Measurements from ENCODE around the gene DNAJB2. TPM values are rescaled to one million over a fixed set of nuclear protein-coding genes. Genes with fewer than 3 reads are reported as not detected.

DNAJB2 gene
- total and polyA plus RNA-seq, 2 of the 8 experiments (the other 6 are each of a cell fraction or from before 2014, with no cell fraction given), result 21.0 to 26.3 TPM

DNA sequence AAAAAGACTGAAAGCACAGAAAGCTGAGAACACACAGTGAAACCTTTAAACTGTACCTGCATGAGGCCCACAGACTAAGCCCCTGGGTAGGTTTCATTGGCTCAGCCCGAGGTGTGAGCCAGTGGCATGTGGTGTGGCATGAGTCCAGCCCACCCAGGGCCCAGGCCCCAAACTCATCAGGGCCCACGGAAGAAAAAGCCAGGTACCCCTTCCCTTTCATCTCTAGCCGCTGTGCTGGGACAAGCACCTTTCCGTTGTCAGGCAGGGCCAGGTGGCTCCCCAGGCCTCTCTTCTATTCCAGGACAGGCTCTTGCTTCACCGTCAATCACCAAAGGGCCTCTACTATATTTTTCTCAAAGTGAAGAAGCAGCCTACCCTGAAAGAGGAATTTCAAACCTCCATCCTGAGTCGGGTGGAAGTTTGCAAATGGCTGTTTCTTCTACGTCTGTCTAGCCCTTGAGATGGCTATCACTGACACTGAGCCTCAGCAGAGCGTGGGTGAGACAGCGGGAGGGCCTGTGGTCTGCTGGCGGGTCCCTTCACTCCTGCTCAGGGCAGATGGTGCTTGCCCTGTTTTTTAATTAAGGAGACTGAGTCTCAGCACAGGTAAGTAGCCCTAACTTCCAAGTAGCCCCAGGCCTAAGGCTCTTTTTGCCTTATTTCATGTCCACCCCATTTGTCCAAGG is 8.6 kb downstream of the DNAJB2 start:
- H3K9me3 ChIP-seq (ENCODE audit: insufficient read depth in 2 of 2, low read depth in 1 of 2, low read length in 1 of 2), result 0 out of 4 replicates have a peak, but pooled peaks cover 0 to 3% of the 10 kb centered on the region in 2 experiments
- peaks cover 0 to 2% (median under 1%) of the 10 kb centered on the region in 4 experiments; a peak in 3 of 8 replicates for H3K36me3 ChIP-seq (ENCODE audit: control insufficient read depth in 2 of 4, insufficient read depth in 4 of 4, low read length in 3 of 4)
- H2BK20ac ChIP-seq (ENCODE audit: low read length), result no peak overlapping the region
- no peak overlapping the region for H2BK15ac ChIP-seq (ENCODE audit: low read length)
- no peak overlapping the region for H3K23ac ChIP-seq (ENCODE audit: insufficient read length)
- no peak overlapping the region for H4K8ac ChIP-seq (ENCODE audit: extremely low read depth, insufficient read depth, low read length)
- no peak overlapping the region for H2BK120ac ChIP-seq (replicated peaks; ENCODE audit: low read depth, low read length)
- H3K14ac ChIP-seq (ENCODE audit: insufficient read length), result no peak overlapping the region
- no peak for FAIRE-seq
- H3K56ac ChIP-seq (replicated peaks; ENCODE audit: insufficient read length, low read depth, low read length), result no peak overlapping the region
- H4K5ac ChIP-seq (ENCODE audit: insufficient read length, low read depth, low read length), result no peak overlapping the region
- H4K91ac ChIP-seq (replicated peaks; ENCODE audit: insufficient read length, low read length), result no peak overlapping the region
- H3K4me2 ChIP-seq (ENCODE audit: insufficient read depth in 1 of 2, low read depth in 2 of 2, low read length in 2 of 2), result no peak overlapping the region
- H3K18ac ChIP-seq (ENCODE audit: extremely low read depth, low read length), result no peak overlapping the region
- no peaks in the 10 kb centered on the region for H3K23me2 ChIP-seq (ENCODE audit: low read depth, low read length)
- no peaks in the 10 kb centered on the region; a peak in 1 of 7 replicates for H3K27me3 ChIP-seq (replicated peaks in 1 of 4; ENCODE audit: control insufficient read depth in 3 of 4, extremely low read depth in 1 of 4, insufficient read depth in 3 of 4, low read length in 3 of 4)
- 85% methylated on average over 10 of the region's 10 CpGs; no CpG with 5 or more reads in 1 of the 2 experiments for WGBS, 2 experiments (ENCODE audit: extremely low coverage in 1 of 2, insufficient coverage in 1 of 2, insufficient read length in 1 of 2, insufficient replicate concordance in 2 of 2, low coverage in 1 of 2, low lambda C conversion rate in 2 of 2, missing lambda C conversion rate in 1 of 2)
- H3K4me3 ChIP-seq (ENCODE audit: extremely low read depth in 1 of 4, insufficient read depth in 2 of 4, low read depth in 3 of 4, low read length in 4 of 4), result no peak overlapping the region
- ChIA-PET POLR2A (ENCODE audit: partially characterized antibody) (interaction anchor here (3.4 kb wide), 1 partner anchor 11 kb away, joined by 19 read pairs; no protein-coding TSS in a partner anchor), CTCF (ENCODE audit: partially characterized antibody) (interaction anchor here (2.3 to 12.1 kb wide), 4 partner anchors 4 to 12 kb away, joined by 34 to 220 read pairs (median 134); partner anchors contain the start of gene DNAJB2)
- H2BK5ac ChIP-seq (ENCODE audit: low read depth, low read length), result no peak overlapping the region
- H3K4me1 ChIP-seq (replicated peaks in 1 of 4; ENCODE audit: control insufficient read depth in 3 of 4, insufficient read depth in 4 of 4, low read length in 3 of 4), result peaks cover 0 to 10% (median 6%) of the 10 kb centered on the region in 4 experiments; a peak in 6 of 7 replicates
- H2BK12ac ChIP-seq (ENCODE audit: low read depth, low read length), result no peak overlapping the region
- no peaks in the 10 kb centered on the region for H3K79me1 ChIP-seq (ENCODE audit: low read depth, low read length)
- peaks cover 0 to 2% of the 10 kb centered on the region in 2 experiments for H4K20me1 ChIP-seq (replicated peaks in 1 of 2; ENCODE audit: control insufficient read depth in 1 of 2, insufficient read depth in 2 of 2, low read length in 2 of 2)
- H3K79me2 ChIP-seq (ENCODE audit: control insufficient read depth in 1 of 2, insufficient read depth in 2 of 2, low read length in 2 of 2), result no peaks in the 10 kb centered on the region
- no peak for DNase-seq (ENCODE audit: low read depth in 1 of 2, low spot score in 2 of 2)
- H3K4ac ChIP-seq (replicated peaks; ENCODE audit: insufficient read length, low read depth, low read length), result no peak overlapping the region
- H2AFZ ChIP-seq (ENCODE audit: low read length), result no peak overlapping the region
- no peak overlapping the region for H2AK5ac ChIP-seq (ENCODE audit: low read depth, low read length)
- H3K27ac ChIP-seq (ENCODE audit: low read depth, low read length), result no peak overlapping the region
- no peak overlapping the region for H3K9ac ChIP-seq (replicated peaks in 1 of 4; ENCODE audit: extremely low read depth in 1 of 4, low read depth in 3 of 4, low read length in 3 of 4)
- no peak for TF ChIP-seq NANOG (IDR thresholded peaks at IDR 0.05; ENCODE audit: insufficient read depth, low read depth, low read length, poor library complexity, severe bottlenecking)
- no peak for TF ChIP-seq CTCF (IDR thresholded peaks at IDR 0.05; ENCODE audit: control extremely low read depth in 1 of 3, insufficient read depth in 1 of 3, low read depth in 1 of 3, low read length in 3 of 3)
- TF ChIP-seq SIN3A (conservative IDR thresholded peaks at IDR 0.05 in 1 of 2, IDR thresholded peaks at IDR 0.05 in 1 of 2; ENCODE audit: low read depth in 1 of 2, low read length in 2 of 2), result no peak
- no peak for TF ChIP-seq SUZ12 (IDR thresholded peaks at IDR 0.05; ENCODE audit: low read length)
- TF ChIP-seq CTBP2 (IDR thresholded peaks at IDR 0.05; ENCODE audit: borderline replicate concordance, insufficient read depth, insufficient read length, low read length), result no peak
- TF ChIP-seq, protein P1, sequence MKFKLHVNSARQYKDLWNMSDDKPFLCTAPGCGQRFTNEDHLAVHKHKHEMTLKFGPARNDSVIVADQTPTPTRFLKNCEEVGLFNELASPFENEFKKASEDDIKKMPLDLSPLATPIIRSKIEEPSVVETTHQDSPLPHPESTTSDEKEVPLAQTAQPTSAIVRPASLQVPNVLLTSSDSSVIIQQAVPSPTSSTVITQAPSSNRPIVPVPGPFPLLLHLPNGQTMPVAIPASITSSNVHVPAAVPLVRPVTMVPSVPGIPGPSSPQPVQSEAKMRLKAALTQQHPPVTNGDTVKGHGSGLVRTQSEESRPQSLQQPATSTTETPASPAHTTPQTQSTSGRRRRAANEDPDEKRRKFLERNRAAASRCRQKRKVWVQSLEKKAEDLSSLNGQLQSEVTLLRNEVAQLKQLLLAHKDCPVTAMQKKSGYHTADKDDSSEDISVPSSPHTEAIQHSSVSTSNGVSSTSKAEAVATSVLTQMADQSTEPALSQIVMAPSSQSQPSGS (IDR thresholded peaks at IDR 0.05; ENCODE audit: low read length), result no peak

All from H1 (cell line).